Retinal pigment epithelial cell (primary cell): Measurements from ENCODE around the gene ZNF345.

ENCODE experiments used
- DNase-seq: peaks from one replicate; pipeline ENCODE4 v3.0.0-alpha.2; 2010; ENCODE audit warnings: low read depth
- H3K4me3 ChIP-seq: 2 replicates; pipeline ENCODE4 v1.5.1; 2011; ENCODE audit warnings: mild to moderate bottlenecking, low read length, control low read depth, moderate library complexity
- TF ChIP-seq, protein P1 (sequence below): conservative IDR thresholded peaks from 2 replicates; pipeline ENCODE4 v1.5.1; 2011; ENCODE audit warnings: low read depth, low read length, control low read depth, inconsistent platforms

The ZNF345 gene

DNA sequence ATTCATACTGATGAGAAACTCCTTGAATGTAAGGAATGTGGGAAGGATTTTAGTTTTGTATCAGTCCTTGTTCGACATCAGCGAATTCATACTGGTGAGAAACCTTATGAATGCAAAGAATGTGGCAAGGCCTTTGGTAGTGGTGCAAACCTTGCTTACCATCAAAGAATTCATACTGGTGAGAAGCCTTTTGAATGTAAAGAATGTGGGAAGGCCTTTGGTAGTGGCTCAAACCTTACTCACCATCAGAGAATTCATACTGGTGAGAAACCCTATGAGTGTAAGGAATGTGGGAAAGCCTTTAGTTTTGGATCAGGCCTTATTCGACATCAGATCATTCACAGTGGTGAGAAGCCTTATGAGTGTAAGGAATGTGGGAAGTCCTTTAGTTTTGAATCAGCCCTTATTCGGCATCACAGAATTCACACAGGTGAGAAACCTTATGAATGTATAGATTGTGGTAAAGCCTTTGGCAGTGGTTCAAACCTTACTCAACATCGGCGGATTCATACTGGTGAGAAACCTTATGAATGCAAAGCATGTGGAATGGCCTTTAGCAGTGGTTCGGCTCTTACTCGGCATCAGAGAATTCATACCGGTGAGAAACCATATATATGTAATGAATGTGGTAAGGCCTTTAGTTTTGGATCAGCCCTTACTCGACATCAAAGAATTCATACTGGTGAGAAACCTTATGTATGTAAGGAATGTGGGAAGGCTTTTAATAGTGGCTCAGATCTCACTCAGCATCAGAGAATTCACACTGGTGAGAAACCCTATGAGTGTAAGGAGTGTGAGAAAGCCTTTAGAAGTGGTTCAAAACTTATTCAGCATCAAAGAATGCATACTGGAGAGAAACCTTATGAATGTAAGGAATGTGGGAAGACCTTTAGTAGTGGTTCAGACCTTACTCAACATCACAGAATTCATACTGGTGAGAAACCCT is 26.6 kb downstream of the ZNF345 start:
- DNase-seq = no peak
- TF ChIP-seq, protein P1, sequence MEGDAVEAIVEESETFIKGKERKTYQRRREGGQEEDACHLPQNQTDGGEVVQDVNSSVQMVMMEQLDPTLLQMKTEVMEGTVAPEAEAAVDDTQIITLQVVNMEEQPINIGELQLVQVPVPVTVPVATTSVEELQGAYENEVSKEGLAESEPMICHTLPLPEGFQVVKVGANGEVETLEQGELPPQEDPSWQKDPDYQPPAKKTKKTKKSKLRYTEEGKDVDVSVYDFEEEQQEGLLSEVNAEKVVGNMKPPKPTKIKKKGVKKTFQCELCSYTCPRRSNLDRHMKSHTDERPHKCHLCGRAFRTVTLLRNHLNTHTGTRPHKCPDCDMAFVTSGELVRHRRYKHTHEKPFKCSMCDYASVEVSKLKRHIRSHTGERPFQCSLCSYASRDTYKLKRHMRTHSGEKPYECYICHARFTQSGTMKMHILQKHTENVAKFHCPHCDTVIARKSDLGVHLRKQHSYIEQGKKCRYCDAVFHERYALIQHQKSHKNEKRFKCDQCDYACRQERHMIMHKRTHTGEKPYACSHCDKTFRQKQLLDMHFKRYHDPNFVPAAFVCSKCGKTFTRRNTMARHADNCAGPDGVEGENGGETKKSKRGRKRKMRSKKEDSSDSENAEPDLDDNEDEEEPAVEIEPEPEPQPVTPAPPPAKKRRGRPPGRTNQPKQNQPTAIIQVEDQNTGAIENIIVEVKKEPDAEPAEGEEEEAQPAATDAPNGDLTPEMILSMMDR = no peak
- H3K4me3 ChIP-seq = no peak overlapping the region

DNA sequence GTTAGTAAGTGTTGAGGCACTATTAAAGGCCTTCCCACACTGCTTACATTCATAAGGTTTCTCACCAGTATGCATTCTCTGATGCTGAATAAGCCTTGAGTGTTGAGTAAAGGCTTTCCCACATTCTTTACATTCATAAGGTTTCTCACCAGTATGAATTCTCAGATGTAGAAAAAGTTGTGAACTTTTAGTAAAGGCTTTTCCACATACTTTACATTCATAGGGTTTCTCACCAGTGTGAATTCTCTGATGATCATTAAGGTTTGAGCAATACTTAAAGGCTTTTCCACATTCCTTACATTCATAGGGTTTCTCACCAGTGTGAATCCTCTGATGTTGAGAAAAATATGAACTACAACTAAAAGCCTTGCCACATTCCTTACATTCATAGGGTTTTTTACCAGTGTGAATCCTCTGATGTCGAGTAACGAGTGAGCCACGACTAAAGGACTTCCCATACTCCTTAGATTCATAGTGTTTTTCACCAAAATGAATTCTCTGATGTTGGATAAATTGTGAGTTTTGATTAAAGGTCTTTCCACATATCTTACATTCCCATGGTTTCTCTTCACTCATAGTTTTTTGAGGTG is 41.2 kb downstream of the ZNF345 start:
- H3K4me3 ChIP-seq = no peak overlapping the region
- DNase-seq = no peak
- TF ChIP-seq, protein P1 = no peak

DNA sequence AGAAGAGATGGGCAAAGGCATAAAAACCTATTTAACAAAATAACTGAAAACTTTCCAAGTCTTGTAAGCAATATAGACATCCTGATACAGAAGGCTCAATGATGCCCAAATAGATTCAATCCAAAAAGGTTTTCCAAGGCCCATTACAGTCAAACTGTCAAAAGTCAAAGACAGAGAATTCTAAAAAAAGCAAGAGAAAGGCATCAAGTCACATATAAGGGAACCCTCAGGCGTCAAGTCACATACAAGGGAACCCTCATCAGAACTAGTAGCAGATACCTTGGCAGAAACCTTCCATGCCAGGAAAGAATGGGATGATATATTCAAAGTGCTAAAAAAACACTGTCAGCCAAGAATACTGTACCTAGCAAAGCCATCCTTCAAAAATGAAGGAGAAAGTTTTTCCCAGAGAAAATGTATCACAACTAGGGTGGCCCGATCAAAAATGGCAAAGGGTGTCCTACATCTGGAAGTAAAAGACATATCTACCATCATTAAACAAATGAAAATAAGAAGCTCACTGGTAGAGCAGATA is 44.2 kb downstream of the ZNF345 start:
- no peak overlapping the region for H3K4me3 ChIP-seq
- DNase-seq = no peak
- TF ChIP-seq, protein P1 = no peak

DNA sequence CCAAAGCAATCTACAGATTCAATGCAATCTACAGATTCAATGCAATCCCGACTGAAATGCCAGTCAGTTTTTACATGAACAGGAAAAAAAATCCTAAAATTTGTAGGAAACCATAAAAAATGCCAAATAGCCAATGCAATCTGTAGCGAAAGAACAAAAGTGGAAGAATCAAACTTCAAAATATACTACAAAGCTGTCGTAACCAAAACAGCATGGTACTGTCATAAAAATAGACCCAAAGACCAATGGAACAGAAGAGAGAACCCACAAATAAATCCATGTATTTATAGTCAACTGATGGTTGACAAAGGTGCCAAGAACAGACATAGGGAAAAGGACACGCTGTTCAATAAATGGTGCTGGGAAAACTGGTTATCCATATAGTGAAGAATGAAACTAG is 47.7 kb downstream of the ZNF345 start:
- DNase-seq = no peak
- no peak overlapping the region for H3K4me3 ChIP-seq
- TF ChIP-seq, protein P1 = no peak

DNA sequence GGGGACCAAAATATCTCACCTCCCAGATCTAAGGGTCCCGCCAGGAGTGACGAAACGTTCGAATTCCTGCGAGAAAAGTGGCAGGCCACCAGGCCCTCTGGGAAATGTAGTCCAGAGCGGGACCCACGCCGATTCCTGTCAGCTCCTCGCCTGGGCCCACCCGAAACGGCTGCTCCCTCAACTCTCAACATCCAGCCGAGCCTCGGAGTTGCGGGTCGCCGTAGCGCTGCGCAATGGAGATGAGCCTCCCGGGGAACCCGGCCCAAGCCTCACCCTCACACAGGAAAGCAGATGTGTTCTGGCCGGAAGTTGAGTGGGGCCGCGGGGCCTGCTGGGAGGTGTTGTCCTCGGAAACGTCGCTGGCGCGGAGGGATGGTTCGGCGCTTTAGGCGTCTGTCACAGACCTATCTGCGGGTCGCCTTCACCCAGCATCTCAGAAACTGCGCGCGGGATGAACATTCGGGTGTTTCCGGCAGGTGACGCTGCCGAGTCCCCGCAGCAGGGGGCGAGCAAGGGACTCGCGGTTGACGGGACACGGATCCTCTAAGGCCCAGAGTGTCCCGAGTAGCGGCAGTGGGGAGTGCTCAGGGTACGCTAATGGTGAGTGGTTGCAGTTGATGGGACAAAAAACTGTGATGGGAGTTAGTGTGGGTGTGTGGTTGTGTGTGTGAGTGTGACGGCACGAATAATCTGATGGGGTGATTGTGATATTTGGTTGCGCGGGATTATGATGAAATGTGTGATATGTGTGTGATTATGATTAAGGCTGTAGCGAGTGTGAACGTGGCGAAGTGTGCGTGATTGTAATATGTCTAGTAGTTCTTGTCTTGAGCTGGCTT is 65.5 kb downstream of the ZNF345 start, which contains the start of the genes ZNF568 and ZNF829:
Gene ZNF568, plus strand, starts transcription at position 341 of the 839 bp plus-strand sequence. CDS start 6,439 bp downstream, outside the sequence.
Gene ZNF829, minus strand, starts transcription at position 300 of the 839 bp plus-strand sequence. CDS start 1,124 bp downstream, outside the sequence.
- peak; percentile 54 for DNase-seq
- peak within 1 kb of the TSS; percentile 90 for H3K4me3 ChIP-seq
- TF ChIP-seq, protein P1 = peak; percentile 73

DNA sequence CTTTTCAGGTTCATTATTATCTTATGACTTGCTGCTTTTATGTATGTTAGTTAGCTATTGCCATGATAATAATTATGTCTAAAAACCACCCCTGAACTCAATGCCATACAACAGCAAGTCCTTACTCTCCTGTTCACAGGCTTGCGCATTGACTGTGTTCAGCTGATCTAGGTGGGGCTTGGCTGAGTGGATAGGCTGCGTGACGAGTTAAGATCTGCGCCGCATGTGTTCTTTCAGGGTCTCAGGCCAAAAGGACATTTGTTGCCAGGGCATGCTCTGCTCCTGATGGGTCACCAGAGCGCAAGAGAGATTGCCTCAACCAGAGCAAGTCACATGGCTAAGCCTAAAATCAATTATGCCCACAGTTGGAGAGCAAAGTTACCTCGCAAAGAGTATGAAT is 66.3 kb downstream of the ZNF345 start:
- H3K4me3 ChIP-seq = peak overlapping the region; percentile 90
- TF ChIP-seq, protein P1 = no peak
- DNase-seq = peak; percentile 7
